ENCODE measurements around the gene ZFAND3. TPM values are rescaled to one million over a fixed set of nuclear protein-coding genes. Genes with fewer than 3 reads are reported as not detected.
A peak's percentile ranks its signal among the peaks of the same experiment; 100 is the strongest.

ZFAND3 gene
- total RNA-seq, 2 experiments from 2014 or later: 32.3 to 37.9 TPM

- Mint-ChIP-seq H3K4me1 (ENCODE audit: low read depth) (peaks cover 22% of the 10 kb centered on the region), H3K36me3 (ENCODE audit: low read depth) (peaks cover 8% of the 10 kb centered on the region), H3K4me3 (no peak overlapping the region), H3K27me3 (no peaks in the 10 kb centered on the region), H3K9me3 (peaks cover 7% of the 10 kb centered on the region), H3K27ac (no peak overlapping the region)
- TF ChIP-seq, protein P1, sequence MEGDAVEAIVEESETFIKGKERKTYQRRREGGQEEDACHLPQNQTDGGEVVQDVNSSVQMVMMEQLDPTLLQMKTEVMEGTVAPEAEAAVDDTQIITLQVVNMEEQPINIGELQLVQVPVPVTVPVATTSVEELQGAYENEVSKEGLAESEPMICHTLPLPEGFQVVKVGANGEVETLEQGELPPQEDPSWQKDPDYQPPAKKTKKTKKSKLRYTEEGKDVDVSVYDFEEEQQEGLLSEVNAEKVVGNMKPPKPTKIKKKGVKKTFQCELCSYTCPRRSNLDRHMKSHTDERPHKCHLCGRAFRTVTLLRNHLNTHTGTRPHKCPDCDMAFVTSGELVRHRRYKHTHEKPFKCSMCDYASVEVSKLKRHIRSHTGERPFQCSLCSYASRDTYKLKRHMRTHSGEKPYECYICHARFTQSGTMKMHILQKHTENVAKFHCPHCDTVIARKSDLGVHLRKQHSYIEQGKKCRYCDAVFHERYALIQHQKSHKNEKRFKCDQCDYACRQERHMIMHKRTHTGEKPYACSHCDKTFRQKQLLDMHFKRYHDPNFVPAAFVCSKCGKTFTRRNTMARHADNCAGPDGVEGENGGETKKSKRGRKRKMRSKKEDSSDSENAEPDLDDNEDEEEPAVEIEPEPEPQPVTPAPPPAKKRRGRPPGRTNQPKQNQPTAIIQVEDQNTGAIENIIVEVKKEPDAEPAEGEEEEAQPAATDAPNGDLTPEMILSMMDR (IDR thresholded peaks at IDR 0.05): no peak
- DNase-seq (no peak), ATAC-seq (no peak)
- intact Hi-C loops (cut with micrococcal nuclease): no loop called here
- POLR2A ChIA-PET: no interaction called here
- CTCF ChIA-PET: interaction anchor here (1.1 kb wide), 1 partner anchor 29 kb away, joined by 3 read pairs; no protein-coding TSS in a partner anchor
Measured at GRCh38 chr6:38051819-38052434, 232.4 kb downstream of the ZFAND3 start.

- no peak overlapping the region for H3K27ac Mint-ChIP-seq
- ATAC-seq (no peak), DNase-seq (no peak)
- ChIA-PET POLR2A (no interaction called here), CTCF (interaction anchor here (1.0 kb wide), 1 partner anchor 12 kb away, joined by 4 read pairs; no protein-coding TSS in a partner anchor)
- H3K4me1 Mint-ChIP-seq (ENCODE audit: low read depth): peaks cover 37% of the 10 kb centered on the region
- intact Hi-C loops (cut with micrococcal nuclease): no loop called here
- H3K27me3 Mint-ChIP-seq: no peaks in the 10 kb centered on the region
- H3K4me3 Mint-ChIP-seq: no peak overlapping the region
- TF ChIP-seq, protein P1 (IDR thresholded peaks at IDR 0.05): no peak
- peaks cover 4% of the 10 kb centered on the region for H3K9me3 Mint-ChIP-seq
- peaks cover 5% of the 10 kb centered on the region for H3K36me3 Mint-ChIP-seq (ENCODE audit: low read depth)
Measured at GRCh38 chr6:38054527-38055202, 235.1 kb downstream of the ZFAND3 start.

DNA sequence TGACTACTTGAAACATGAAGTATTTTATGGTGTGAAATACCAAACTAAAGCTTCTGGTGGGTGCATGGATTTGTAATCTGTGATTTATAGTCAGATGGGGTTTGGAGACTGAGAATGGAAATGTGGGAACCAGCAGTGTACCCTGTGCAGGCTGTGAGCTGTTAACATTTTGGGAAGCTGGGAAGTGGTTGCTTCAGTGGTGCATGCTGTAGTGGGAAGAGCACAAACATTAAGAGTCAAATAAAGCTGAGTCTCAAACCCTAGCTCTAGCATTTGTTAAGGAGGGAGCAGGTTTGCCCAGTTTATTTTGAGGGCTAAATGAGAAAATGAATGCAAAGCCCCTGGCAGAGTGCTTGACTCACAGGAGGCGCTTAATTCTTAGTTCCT is 235.7 kb downstream of the ZFAND3 start:
- H3K4me1 Mint-ChIP-seq (ENCODE audit: low read depth): peaks cover 37% of the 10 kb centered on the region
- CTCF ChIA-PET: interaction anchor here (1.0 kb wide), 1 partner anchor 11 kb away, joined by 4 read pairs; no protein-coding TSS in a partner anchor
- intact Hi-C loops (cut with micrococcal nuclease): no loop called here

GRCh38 chr6:38056361-38056760 is 236.8 kb downstream of the ZFAND3 start:
- Mint-ChIP-seq H3K9me3 (no peaks in the 10 kb centered on the region), H3K27ac (no peak overlapping the region), H3K27me3 (no peaks in the 10 kb centered on the region), H3K4me1 (ENCODE audit: low read depth) (peaks cover 32% of the 10 kb centered on the region), H3K4me3 (no peak overlapping the region), H3K36me3 (ENCODE audit: low read depth) (peaks cover 5% of the 10 kb centered on the region)
- ATAC-seq: no peak
- CTCF ChIA-PET: no interaction called here
- POLR2A ChIA-PET: no interaction called here
- no peak for DNase-seq
- intact Hi-C loops (cut with micrococcal nuclease): no loop called here
- TF ChIP-seq, protein P1 (IDR thresholded peaks at IDR 0.05): no peak

More for the DNA sequence above, 235.7 kb downstream of the ZFAND3 start:
- POLR2A ChIA-PET: no interaction called here
- no peak overlapping the region for H3K27ac Mint-ChIP-seq
- ATAC-seq (no peak), DNase-seq (no peak)
- peaks cover 3% of the 10 kb centered on the region for H3K36me3 Mint-ChIP-seq (ENCODE audit: low read depth)
- peaks cover 3% of the 10 kb centered on the region for H3K9me3 Mint-ChIP-seq
- TF ChIP-seq, protein P1 (IDR thresholded peaks at IDR 0.05): no peak
- H3K27me3 Mint-ChIP-seq: no peaks in the 10 kb centered on the region
- no peak overlapping the region for H3K4me3 Mint-ChIP-seq

- peaks cover 15% of the 10 kb centered on the region for H3K36me3 Mint-ChIP-seq (ENCODE audit: low read depth)
- DNase-seq: peak; percentile 92
- ATAC-seq: peak; percentile 97
- H3K4me3 Mint-ChIP-seq: no peak overlapping the region
- no peaks in the 10 kb centered on the region for H3K27me3 Mint-ChIP-seq
- ChIA-PET POLR2A (interaction anchor here (0.6 to 1.0 kb wide), 2 partner anchors 60 to 324 kb away, joined by 3 read pairs; no protein-coding TSS in a partner anchor), CTCF (interaction anchor here (1.2 kb wide), 1 partner anchor 73 kb away, joined by 3 read pairs; no protein-coding TSS in a partner anchor)
- intact Hi-C loops (cut with micrococcal nuclease): no loop called here
- no peaks in the 10 kb centered on the region for H3K9me3 Mint-ChIP-seq
- TF ChIP-seq, protein P1 (IDR thresholded peaks at IDR 0.05): no peak
- peaks cover 30% of the 10 kb centered on the region for H3K4me1 Mint-ChIP-seq (ENCODE audit: low read depth)
- peak overlapping the region; percentile 62 for H3K27ac Mint-ChIP-seq
Measured at GRCh38 chr6:38057994-38058393, 238.5 kb downstream of the ZFAND3 start.

All from activated CD8-positive, alpha-beta T cell treated with anti-CD3 and anti-CD28 coated beads for 36 hours (primary cell).